HG02678 (cell line): ENCODE measurements around the gene SLC22A23.

Experiments used
- ATAC-seq: cut with Tn5 transposase; IDR thresholded peaks from one replicate; pipeline ENCODE4 v1.9.1; 2021; ENCODE audit warnings: mild to moderate bottlenecking, moderate library complexity; ENCODE audit not compliant: unreplicated experiment

Gene SLC22A23

DNA sequence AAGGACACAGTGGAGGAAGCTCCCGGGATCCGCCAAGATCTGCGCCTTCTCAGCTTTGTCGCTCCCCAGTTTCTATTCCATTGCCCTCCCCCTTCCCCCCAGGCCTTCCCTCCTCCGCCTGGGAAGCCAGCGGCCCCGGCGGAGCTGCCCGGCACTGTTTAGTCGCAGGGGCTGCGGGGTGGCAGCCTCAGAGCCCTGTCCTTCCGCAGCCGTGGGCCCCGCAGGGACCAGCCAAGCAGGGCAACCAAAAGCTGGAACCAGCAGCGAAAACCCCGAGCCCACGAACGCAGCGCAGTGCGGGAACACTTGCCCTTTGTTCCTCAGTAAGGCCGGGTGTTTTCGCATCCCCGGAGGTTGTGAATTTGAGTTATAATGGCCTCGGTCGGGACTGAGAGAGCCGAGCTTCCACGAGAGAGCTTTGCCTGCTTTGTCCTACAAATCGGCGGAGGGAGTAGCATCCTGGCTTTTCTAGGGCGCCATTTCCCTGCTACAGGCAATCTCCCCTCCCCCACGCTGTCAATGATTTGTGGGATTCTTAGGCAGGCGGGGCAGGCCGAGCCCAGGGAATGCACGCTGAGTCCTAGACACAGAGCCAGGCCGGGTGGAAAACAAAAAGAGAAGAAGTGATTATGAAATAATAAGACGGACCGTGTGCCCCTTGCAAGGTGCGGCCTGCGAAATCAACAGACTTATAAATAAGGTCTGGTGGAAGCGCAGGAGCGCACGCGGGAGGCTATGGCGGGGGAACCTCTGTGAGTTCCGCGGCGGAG lies 225.4 kb downstream of the SLC22A23 start:
- no peak for ATAC-seq

DNA sequence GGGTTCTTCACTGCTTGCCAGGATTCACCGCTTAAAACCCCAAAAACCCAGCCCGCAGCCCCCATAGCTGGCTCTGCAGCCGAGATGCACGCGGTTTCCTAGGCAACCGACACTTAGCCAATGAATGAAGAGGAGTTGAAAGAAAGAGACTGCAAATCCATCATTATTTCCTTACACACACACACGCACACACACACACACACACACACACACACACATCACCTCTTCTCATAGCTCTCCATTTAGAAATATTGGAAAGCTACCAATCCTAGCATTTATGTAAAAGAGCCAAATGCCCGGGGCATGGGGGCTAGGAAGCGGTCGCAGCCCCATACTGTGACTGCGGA lies 226.0 kb downstream of the SLC22A23 start:
- ATAC-seq = no peak

DNA sequence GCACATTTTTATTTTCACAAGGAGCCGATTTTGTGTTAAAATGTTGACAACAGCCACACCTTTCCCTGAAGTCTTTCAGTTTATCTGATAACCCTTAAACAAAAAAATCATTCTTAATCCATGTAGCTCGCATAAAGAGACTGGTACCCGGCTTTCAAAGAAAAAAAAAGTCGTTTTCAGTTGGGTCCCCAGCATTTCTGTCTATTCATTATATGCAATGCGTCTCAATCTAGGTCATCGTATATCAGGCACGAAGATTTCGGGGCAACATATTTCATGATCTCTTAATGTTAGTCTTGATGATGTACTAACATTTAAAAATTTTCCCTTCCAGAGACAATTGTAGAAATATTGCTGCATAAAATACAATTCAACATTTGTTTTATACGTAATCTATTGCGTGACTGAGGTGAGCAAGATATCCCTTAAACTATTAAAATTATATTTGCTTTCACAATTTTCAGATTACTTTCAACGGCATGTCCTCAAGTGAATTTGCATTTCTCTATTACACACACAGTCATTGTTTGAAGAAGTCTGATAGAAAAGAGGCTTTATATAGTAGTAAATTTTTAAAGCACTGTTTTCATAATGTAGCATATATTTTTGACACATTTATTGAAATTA lies 226.5 kb downstream of the SLC22A23 start:
- ATAC-seq = no peak

- no peak for ATAC-seq
Observed at GRCh38 chr6:3229566-3230178, 227.2 kb downstream of the SLC22A23 start.

DNA sequence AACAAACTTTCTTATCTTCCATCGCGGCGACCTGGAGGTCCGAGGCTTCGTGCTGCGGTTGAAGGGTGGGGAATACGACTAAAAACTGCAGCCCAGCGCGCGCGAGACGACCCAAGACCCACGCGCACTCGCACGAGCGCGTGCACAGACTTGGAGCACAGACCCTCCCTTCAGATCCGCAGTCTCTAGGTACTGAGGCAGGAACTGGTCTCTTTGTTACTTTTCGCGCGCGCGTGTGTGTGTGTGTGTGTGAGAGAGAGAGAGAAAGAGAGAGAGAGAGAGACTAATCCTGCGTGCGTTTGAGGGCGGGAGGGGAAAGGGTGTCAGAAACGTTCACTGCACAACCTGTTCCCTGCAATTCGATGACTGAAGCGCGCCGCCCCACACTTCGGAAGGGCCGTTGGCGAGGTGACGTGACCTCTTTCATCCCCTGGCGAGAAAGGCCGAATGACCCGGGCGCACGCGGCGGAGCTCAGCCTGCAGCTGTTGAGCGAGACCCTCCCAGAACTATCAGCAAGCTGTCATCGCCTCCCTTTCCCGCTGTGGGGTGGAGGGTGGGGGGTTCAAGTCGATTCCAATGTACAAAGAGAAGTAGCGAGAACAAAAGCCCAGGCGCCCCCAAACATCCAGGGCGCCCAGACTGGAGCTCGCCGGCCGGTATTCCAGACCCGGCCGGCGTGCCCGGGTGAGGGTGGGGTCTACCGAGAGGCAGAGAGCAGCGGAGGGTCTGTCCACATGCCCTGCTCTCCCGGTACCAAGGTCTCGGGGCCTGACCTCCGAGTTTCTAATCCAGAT lies 227.9 kb downstream of the SLC22A23 start:
- ATAC-seq = no peak

DNA sequence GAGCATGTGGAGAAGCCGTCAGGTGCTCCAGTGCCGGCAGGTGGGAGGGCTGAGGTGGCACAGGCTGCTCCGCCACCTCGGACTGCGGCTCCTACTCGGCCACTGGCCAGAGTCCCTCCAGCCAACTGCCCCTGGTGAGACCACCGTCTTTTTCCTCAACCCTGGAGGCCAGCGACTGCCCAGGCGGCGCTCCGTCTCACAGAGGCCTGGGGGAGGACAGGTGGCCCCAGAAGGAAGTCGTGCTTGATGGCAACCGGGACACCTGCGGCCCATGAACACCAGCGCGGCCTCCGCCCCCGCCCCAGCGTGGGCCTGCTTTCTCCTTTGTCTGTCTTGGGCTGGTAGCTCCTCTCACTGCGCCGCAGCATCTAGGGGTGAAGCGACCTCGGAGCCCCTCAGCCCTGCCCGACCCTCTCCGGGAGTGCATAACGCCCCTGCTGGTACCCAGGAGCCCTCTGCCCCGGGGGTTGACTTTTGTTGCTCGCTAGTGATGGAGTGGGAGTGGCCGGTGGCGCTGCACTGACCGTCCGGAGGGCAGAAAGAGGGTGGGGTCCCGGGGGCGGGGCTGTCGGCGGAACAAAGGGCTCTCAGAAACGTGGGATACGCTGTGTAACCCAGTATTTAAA lies 228.7 kb downstream of the SLC22A23 start:
- no peak for ATAC-seq

DNA sequence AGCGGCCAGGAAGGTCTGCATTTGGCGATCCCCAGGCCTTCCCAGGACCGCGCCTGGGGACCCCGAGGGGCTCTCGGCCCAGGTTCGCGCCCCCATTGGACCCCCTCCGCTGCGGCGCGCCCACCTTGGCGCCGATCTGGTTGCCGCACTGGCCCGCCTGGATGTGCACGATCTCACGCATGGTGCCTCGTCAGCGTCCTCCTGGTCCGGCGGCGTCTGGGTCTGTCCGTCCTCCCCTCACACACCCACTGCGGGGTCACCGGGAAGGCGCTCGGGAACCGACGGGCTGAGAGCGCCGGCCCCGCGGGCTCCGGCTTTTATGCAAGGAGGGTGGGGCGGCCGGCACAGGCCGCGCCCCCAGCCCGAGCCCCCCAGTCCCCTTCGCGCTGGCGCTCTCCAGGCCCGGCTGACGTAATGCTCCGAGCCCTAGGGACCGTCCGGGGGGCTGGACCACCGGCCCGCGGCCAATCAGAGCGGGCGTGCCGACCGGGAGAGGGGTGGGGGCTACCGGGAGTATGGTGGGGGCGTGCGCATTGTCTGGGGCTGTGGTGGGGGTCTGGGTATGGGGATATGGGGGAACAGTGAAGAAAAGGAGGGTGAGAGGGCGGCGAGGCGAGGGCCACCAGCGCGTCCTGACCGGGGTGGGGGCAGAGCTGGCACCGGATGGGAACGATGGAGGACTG lies 229.3 kb downstream of the SLC22A23 start, which contains the start of gene TUBB2B:
Gene TUBB2B, minus strand, starts transcription at position 291 of the 683 bp plus-strand sequence. Its CDS starts 110 bp downstream, at position 181.
- ATAC-seq = no peak

GRCh38 chr6:3226481-3227362 lies 230.1 kb downstream of the SLC22A23 start:
- ATAC-seq = no peak

GRCh38 chr6:3226042-3226441 lies 230.8 kb downstream of the SLC22A23 start:
- ATAC-seq = no peak

DNA sequence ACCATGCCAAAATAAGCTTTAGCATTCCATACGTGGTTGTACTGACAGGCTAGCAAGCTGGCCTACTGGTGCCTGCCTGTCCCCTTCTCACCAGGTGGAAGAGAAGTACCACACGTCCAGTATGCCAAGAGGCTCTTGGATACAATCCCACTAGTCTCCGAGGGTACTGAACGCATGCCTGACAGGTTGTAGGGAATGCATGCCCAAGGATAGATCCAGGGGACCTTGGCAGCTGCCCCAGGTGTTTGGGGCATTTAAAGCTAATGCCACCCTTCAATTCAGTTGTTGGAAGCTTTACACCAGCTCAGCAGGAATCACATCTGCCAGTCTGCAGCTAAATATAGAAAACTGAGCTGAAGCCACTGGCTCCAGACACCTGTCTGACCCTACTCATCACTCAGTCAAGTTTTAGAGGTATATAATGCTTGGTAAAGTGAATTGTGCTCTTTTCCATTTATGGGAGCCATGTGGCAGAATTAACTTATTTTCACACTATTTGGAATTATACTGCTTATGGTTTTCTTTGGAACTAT lies 234.3 kb downstream of the SLC22A23 start:
- ATAC-seq = no peak

DNA sequence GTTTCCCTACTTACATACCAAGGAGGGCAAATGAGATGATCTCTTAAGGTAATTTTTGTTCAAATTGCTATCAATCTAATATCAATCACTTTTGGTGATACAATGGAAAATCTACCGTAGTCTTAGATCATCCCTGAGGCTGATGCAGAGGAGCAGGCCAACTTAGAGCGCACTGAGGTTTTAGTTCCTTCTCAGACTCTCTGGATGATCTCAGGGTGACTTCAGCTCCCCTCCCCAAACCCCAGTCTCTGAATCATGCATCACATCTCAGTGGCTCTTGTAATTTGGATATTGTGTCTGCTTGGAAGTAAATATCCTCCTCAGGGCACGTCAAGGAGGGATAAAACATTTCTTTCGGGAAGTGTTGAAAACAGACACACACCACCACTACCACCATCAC lies 235.3 kb downstream of the SLC22A23 start:
- ATAC-seq = no peak

- ATAC-seq = no peak
Observed at GRCh38 chr6:3220366-3220765, 236.5 kb downstream of the SLC22A23 start.
